Colonic mucosa (tissue), 4 donors: ENCODE data around the gene PRKCE. TPM values are rescaled to one million over a fixed set of nuclear protein-coding genes. Genes with fewer than 3 reads are reported as not detected.

Source experiments
- DNase-seq: peaks from one replicate; pipeline ENCODE4 v3.0.0-alpha.2; 2020
- H3K27ac ChIP-seq: fragments of 200-600 bp; one replicate; pipeline ENCODE4 v1.8.0; 2021
- H3K27me3 ChIP-seq: fragments of 200-600 bp; one replicate; pipeline ENCODE4 v1.8.0; 2021
- H3K36me3 ChIP-seq: fragments of 200-600 bp; one replicate; pipeline ENCODE4 v1.8.0; 2021
- H3K4me1 ChIP-seq: fragments of 200-600 bp; one replicate; pipeline ENCODE4 v1.8.0; 2021; ENCODE audit warnings: mild to moderate bottlenecking
- H3K4me3 ChIP-seq: fragments of 200-600 bp; one replicate; pipeline ENCODE4 v1.8.0; 2021
- H3K9ac ChIP-seq, 2 donors: one replicate each; pipeline ENCODE4 v1.7.0; 2013; ENCODE audit warnings: control low read depth in 2 of 2, low read depth in 2 of 2, low read length in 2 of 2
- H3K9me3 ChIP-seq: fragments of 200-600 bp; one replicate; pipeline ENCODE4 v1.8.0; 2021
- intact Hi-C: fragments of 100-400 bp; cut with DNase I; formaldehyde crosslinking; loops from one replicate; pipeline ENCODE4 v1.14.1; 2022
- total RNA-seq, 2 donors: library from RNA; stranded (reverse); fragmentation: NEBNext Ultra II Directional in 1 of 2; extraction: Animal tissue kit (Norgen Biotek cat#: 25700) in 1 of 2; gene quantifications; one replicate each; pipeline ENCODE4 v1.2.1, GENCODE V29; 2021
- TF ChIP-seq, protein P1 (sequence below): fragments of 200-600 bp; IDR thresholded peaks from one replicate; pipeline ENCODE4 v1.8.0; 2022; ENCODE audit warnings: antibody characterized with exemption, mild to moderate bottlenecking
- donor health status: healthy.
- donor health status: DM: no; HTN: no; CAD: no.
- donor health status: DM: no; HTN: no; CAD: no.

The PRKCE gene
- total RNA-seq, 2 donors from 2014 or later = 17.5 to 25.8 TPM

DNA sequence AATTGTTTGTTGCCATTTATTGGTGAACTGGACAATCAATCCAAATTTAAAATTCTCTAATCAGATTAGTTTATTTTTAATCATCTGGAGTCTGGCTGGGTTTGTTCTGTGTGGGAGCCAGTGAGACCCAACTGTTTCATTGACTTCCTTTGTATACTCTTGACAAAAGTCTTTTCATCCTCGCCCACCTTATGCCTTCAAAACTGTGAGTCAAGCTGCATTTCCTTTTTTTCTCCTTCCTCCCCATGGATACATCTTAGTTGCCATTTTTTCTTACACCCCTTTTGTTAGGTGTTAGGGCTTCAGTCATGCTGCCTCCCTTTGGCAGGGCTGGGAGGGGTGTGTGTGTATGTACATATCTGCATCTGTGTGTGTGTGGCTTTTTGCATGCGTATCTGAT is 117.6 kb downstream of the PRKCE start:
- H3K27ac ChIP-seq = no peak overlapping the region
- H3K9ac ChIP-seq = no peak overlapping the region
- H3K27me3 ChIP-seq = no peaks in the 10 kb centered on the region
- DNase-seq = no peak
- H3K36me3 ChIP-seq = no peaks in the 10 kb centered on the region
- H3K4me1 ChIP-seq = no peaks in the 10 kb centered on the region
- TF ChIP-seq, protein P1, sequence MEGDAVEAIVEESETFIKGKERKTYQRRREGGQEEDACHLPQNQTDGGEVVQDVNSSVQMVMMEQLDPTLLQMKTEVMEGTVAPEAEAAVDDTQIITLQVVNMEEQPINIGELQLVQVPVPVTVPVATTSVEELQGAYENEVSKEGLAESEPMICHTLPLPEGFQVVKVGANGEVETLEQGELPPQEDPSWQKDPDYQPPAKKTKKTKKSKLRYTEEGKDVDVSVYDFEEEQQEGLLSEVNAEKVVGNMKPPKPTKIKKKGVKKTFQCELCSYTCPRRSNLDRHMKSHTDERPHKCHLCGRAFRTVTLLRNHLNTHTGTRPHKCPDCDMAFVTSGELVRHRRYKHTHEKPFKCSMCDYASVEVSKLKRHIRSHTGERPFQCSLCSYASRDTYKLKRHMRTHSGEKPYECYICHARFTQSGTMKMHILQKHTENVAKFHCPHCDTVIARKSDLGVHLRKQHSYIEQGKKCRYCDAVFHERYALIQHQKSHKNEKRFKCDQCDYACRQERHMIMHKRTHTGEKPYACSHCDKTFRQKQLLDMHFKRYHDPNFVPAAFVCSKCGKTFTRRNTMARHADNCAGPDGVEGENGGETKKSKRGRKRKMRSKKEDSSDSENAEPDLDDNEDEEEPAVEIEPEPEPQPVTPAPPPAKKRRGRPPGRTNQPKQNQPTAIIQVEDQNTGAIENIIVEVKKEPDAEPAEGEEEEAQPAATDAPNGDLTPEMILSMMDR = no peak
- no peaks in the 10 kb centered on the region for H3K9me3 ChIP-seq
- no peak overlapping the region for H3K4me3 ChIP-seq
- intact Hi-C loops = no loop called here

DNA sequence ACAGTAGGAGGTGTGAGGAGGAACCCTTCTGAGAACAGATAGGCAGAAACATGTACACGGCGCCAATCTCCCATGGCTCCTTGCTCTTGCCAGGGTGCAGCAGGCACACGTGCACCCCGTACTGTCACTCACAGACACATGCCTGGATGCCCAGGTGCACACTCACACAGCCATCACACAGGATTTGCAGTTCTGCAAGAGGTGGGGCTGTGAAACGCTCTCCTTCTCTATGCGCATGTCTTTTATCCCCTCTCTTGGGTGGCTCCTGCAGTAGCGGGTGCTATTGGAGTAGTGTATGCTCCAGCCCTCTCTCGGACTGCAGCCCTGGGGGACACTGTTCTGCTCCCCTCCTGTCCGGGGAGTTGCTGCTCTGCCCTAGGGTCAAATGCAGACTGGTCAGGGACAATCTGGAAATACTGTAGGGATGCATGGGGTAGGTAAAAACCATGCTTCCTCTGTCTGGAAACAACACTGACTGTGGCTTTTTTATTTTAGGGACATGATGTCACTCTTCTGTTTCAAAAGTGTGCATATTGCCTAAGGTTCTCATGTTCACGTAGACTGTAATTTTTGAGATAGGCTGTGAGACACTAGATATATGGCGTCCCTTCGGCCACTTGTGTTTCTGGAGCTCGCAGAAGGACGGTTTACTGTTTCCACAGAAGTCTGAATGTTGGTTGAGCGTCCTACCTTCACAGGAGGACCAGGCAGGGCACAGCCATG is 118.5 kb downstream of the PRKCE start:
- DNase-seq = no peak
- no peak overlapping the region for H3K27ac ChIP-seq
- TF ChIP-seq, protein P1 = no peak
- no peaks in the 10 kb centered on the region for H3K4me1 ChIP-seq
- H3K36me3 ChIP-seq = no peaks in the 10 kb centered on the region
- H3K9ac ChIP-seq = no peak overlapping the region
- no peaks in the 10 kb centered on the region for H3K27me3 ChIP-seq
- intact Hi-C loops = no loop called here
- no peaks in the 10 kb centered on the region for H3K9me3 ChIP-seq
- H3K4me3 ChIP-seq = no peak overlapping the region

GRCh38 chr2:45770811-45771210 is 119.3 kb downstream of the PRKCE start:
- Histone ChIP-seq H3K9ac (no peak overlapping the region), H3K36me3 (no peaks in the 10 kb centered on the region), H3K4me1 (no peaks in the 10 kb centered on the region), H3K9me3 (no peaks in the 10 kb centered on the region), H3K27ac (no peak overlapping the region), H3K4me3 (no peak overlapping the region), H3K27me3 (no peaks in the 10 kb centered on the region)
- TF ChIP-seq, protein P1 = no peak
- no peak for DNase-seq
- intact Hi-C loops = no loop called here

GRCh38 chr2:45771261-45771660 is 119.8 kb downstream of the PRKCE start:
- intact Hi-C loops = no loop called here
- H3K27ac ChIP-seq = no peak overlapping the region

DNA sequence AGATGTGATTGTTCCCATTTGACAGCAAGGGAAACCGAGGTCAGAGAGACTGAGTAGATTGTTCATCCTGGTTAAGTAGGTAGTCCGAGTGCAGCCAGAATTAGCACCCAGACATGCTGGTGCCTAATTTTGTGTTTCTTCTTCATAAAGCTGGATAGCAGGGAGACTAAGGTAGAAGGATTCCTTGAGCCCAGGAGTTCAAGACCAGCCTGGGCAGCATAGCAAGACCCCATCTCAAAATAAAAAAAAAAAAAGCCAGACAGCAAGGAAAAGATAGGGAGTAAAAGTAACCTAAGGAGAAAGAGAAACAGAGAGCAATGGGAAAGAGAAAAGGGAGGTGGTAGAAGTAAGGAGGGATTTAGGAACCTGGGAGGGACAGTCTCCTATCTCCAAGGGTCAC is 120.6 kb downstream of the PRKCE start:
- TF ChIP-seq, protein P1 = no peak
- Histone ChIP-seq H3K4me3 (no peak overlapping the region), H3K36me3 (no peaks in the 10 kb centered on the region), H3K9ac (no peak overlapping the region), H3K4me1 (no peaks in the 10 kb centered on the region), H3K9me3 (no peaks in the 10 kb centered on the region), H3K27ac (no peak overlapping the region), H3K27me3 (no peaks in the 10 kb centered on the region)
- DNase-seq = no peak
- intact Hi-C loops = no loop called here

More at GRCh38 chr2:45771261-45771660, 119.8 kb downstream of the PRKCE start:
- TF ChIP-seq, protein P1 = no peak
- Histone ChIP-seq H3K9me3 (no peaks in the 10 kb centered on the region), H3K4me3 (no peak overlapping the region), H3K36me3 (no peaks in the 10 kb centered on the region), H3K27me3 (no peaks in the 10 kb centered on the region), H3K4me1 (no peaks in the 10 kb centered on the region), H3K9ac (no peak overlapping the region)
- DNase-seq = no peak
